Gastroesophageal sphincter (tissue), 4 donors: Measurements from ENCODE around the gene MYH6. TPM values are rescaled to one million over a fixed set of nuclear protein-coding genes. Genes with fewer than 3 reads are reported as not detected.

Experiments used
- ATAC-seq: fragments of 150-250 bp; one replicate; pipeline ENCODE4 v1.9.1; 2016; ENCODE audit warnings: mild to moderate bottlenecking, moderate library complexity
- H3K27ac ChIP-seq, 4 donors: fragments of 200-600 bp; sonication (generic) in 3 of 4; 1 replicate in 3 of 4; 2 replicates in 1 of 4; pipeline ENCODE4 v1.5.1; 2016 to 2019
- H3K27me3 ChIP-seq: fragments of 200-600 bp; sonication (generic); one replicate; pipeline ENCODE4 v1.5.1; 2019
- H3K36me3 ChIP-seq, 2 donors: fragments of 200-600 bp; sonication (generic); one replicate each; pipeline ENCODE4 v1.5.1; 2019; ENCODE audit warnings: control low read depth in 1 of 2
- H3K4me1 ChIP-seq, 3 donors: fragments of 200-600 bp; sonication (generic); 1 replicate in 2 of 3; 2 replicates in 1 of 3; pipeline ENCODE4 v1.5.1; 2016 to 2019; ENCODE audit warnings: control low read depth in 2 of 3
- H3K4me3 ChIP-seq, 2 donors: fragments of 200-600 bp; sonication (generic); one replicate each; pipeline ENCODE4 v1.5.1; 2019; ENCODE audit warnings: mild to moderate bottlenecking in 1 of 2, moderate library complexity in 1 of 2
- H3K9me3 ChIP-seq, 3 donors: fragments of 200-600 bp; sonication (generic); one replicate each; pipeline ENCODE4 v1.5.1; 2017 to 2019; ENCODE audit warnings: control low read depth in 2 of 3
- CTCF ChIP-seq, 4 experiments: fragments of 200-600 bp in 2 of 4; fragments of 450-650 bp in 2 of 4; sonication (generic) in 1 of 4; IDR thresholded peaks; one replicate each; pipeline ENCODE4 v1.5.1; 2017 to 2019; ENCODE audit warnings: antibody characterized with exemption in 4 of 4, mild to moderate bottlenecking in 2 of 4, moderate library complexity in 2 of 4
- EP300 ChIP-seq: sonication (generic); formaldehyde crosslinking; IDR thresholded peaks from one replicate; pipeline ENCODE4 v1.6.1; 2017; ENCODE audit warnings: antibody characterized with exemption, mild to moderate bottlenecking
- POLR2A ChIP-seq, 2 donors: fragments of 450-650 bp; IDR thresholded peaks; one replicate each; pipeline ENCODE4 v1.6.1; 2017; ENCODE audit warnings: antibody characterized with exemption in 2 of 2, mild to moderate bottlenecking in 2 of 2, moderate library complexity in 1 of 2
- POLR2AphosphoS5 ChIP-seq: sonication (generic); formaldehyde crosslinking; IDR thresholded peaks from one replicate; pipeline ENCODE4 v1.6.1; 2017; ENCODE audit warnings: antibody characterized with exemption
- WGBS, 2 donors: methylation state at CpG; one replicate each; pipeline ENCODE4 v1.1.5; 2018; ENCODE audit warnings: low coverage in 1 of 2; 5-methylcytosine and 5-hydroxymethylcytosine counted together
- small RNA-seq, 4 donors: library from RNA; depleted of rRNA; stranded (forward); fragments of <200 nt; gene quantifications; one replicate each; pipeline ENCODE3, GENCODE V24; 2016
- total RNA-seq, 4 donors: library from RNA; depleted of rRNA; stranded (reverse); fragments of >200 nt; gene quantifications; one replicate each; pipeline ENCODE4 v1.1.0, GENCODE V29; 2016

The MYH6 gene
- total RNA-seq, 4 donors from 2014 or later = not detected

GRCh38 chr14:23344481-23344880 lies 63.6 kb downstream of the MYH6 start:
- no peak for ATAC-seq
- H3K4me3 ChIP-seq = no peak overlapping the region
- H3K9me3 ChIP-seq = no peaks in the 10 kb centered on the region
- 43 to 82% methylated on average over 1 to 3 of the region's 3 CpGs for WGBS, 2 donors
- no peaks in the 10 kb centered on the region for H3K27me3 ChIP-seq
- H3K27ac ChIP-seq = no peak overlapping the region
- H3K36me3 ChIP-seq = peaks cover 0 to 21% of the 10 kb centered on the region in 2 donors
- H3K4me1 ChIP-seq = no peaks in the 10 kb centered on the region
- TF ChIP-seq POLR2A (IDR thresholded peaks at IDR 0.05) = no peak
- no peak for TF ChIP-seq EP300
- TF ChIP-seq POLR2AphosphoS5 = no peak
- no peak for TF ChIP-seq CTCF (IDR thresholded peaks at IDR 0.05)

- H3K27me3 ChIP-seq = no peaks in the 10 kb centered on the region
- H3K9me3 ChIP-seq = no peaks in the 10 kb centered on the region
- no peaks in the 10 kb centered on the region for H3K4me1 ChIP-seq
- H3K27ac ChIP-seq = no peak overlapping the region
- H3K4me3 ChIP-seq = no peak overlapping the region
- no peak for ATAC-seq
- H3K36me3 ChIP-seq = no peaks in the 10 kb centered on the region
- WGBS, 2 donors = 67 to 91% methylated on average over 1 of the region's 1 CpG
- TF ChIP-seq POLR2AphosphoS5 = no peak
- TF ChIP-seq CTCF (IDR thresholded peaks at IDR 0.05) = no peak
- no peak for TF ChIP-seq EP300
- no peak for TF ChIP-seq POLR2A (IDR thresholded peaks at IDR 0.05)
Observed at GRCh38 chr14:23339506-23340268, 68.4 kb downstream of the MYH6 start.

GRCh38 chr14:23335623-23336022 lies 72.5 kb downstream of the MYH6 start:
- WGBS, 2 donors = 76% methylated on average over 4 to 5 of the region's 5 CpGs

More at GRCh38 chr14:23335623-23336022, 72.5 kb downstream of the MYH6 start:
- Histone ChIP-seq H3K27ac (no peak overlapping the region), H3K4me1 (no peaks in the 10 kb centered on the region), H3K27me3 (no peaks in the 10 kb centered on the region), H3K36me3 (no peaks in the 10 kb centered on the region), H3K9me3 (no peaks in the 10 kb centered on the region), H3K4me3 (no peak overlapping the region)
- TF ChIP-seq POLR2A (IDR thresholded peaks at IDR 0.05) (no peak), EP300 (no peak), CTCF (IDR thresholded peaks at IDR 0.05) (no peak), POLR2AphosphoS5 (no peak)
- no peak for ATAC-seq

Small RNA genes lying within 50 kb of the gene (small RNA-seq; reads per million reads assigned to genes)
- gene MIR208A (0 reads per million in 4 donors), gene MIR208B (0 reads per million in 4 donors)

Other genes starting within 250 kb of the MYH6 start
- 10 to 100 TPM; 21.6 to 56.7 (median 32.2) TPM for gene SLC7A8, start 224.6 kb downstream of the MYH6 start, total RNA-seq
- gene RNF212B, start 170.3 kb downstream of the MYH6 start, total RNA-seq = not detected
- 10 to 100 TPM in 2 of 4 donors, 1 to 10 TPM in 2; 7.5 to 11.3 (median 9.4) TPM for gene HOMEZ, start 122.1 kb downstream of the MYH6 start, total RNA-seq
- 10 to 100 TPM in 1 of 4 donors, 1 to 10 TPM in 3; 4.4 to 14.0 (median 7.2) TPM for gene PPP1R3E, start 105.4 kb downstream of the MYH6 start, total RNA-seq
- 100 to 1,000 TPM in 3 of 4 donors, 10 to 100 TPM in 1; 99.1 to 157 (median 117) TPM for gene BCL2L2, start 101.4 kb downstream of the MYH6 start, total RNA-seq
- gene PABPN1, start 86.8 kb downstream of the MYH6 start, total RNA-seq = 10 to 100 TPM; 56.3 to 59.8 (median 57.5) TPM
- gene SLC22A17, start 55.4 kb downstream of the MYH6 start, total RNA-seq = 10 to 100 TPM; 22.7 to 36.4 (median 30.4) TPM
- gene EFS, start 43.1 kb downstream of the MYH6 start, total RNA-seq = 10 to 100 TPM; 10.6 to 22.6 (median 14.6) TPM
- not detected for gene IL25, start 35.5 kb downstream of the MYH6 start, total RNA-seq
- gene CMTM5, start 31.2 kb downstream of the MYH6 start, total RNA-seq = 1 to 10 TPM in 2 of 4 donors, under 1 TPM in 1, not detected in 1; 0.81 to 2.3 (median 1.2) TPM
- not detected for gene MYH7, start 27.4 kb upstream of the MYH6 start, total RNA-seq
- 10 to 100 TPM; 22.0 to 47.1 (median 38.1) TPM for gene NGDN, start 61.4 kb upstream of the MYH6 start, total RNA-seq
- 1 to 10 TPM in 2 of 4 donors, under 1 TPM in 2; 0.13 to 2.5 (median 1.2) TPM for gene ZFHX2, start 143.5 kb upstream of the MYH6 start, total RNA-seq
- gene THTPA, start 148.0 kb upstream of the MYH6 start, total RNA-seq = 10 to 100 TPM; 17.7 to 28.8 (median 21.3) TPM
- 10 to 100 TPM in 3 of 4 donors, 1 to 10 TPM in 1; 7.2 to 43.1 (median 21.9) TPM for gene AP1G2, start 159.5 kb upstream of the MYH6 start, total RNA-seq
- gene JPH4, start 170.5 kb upstream of the MYH6 start, total RNA-seq = 1 to 10 TPM in 3 of 4 donors, under 1 TPM in 1; 0.78 to 2.7 (median 1.5) TPM
- under 1 TPM in 1 of 4 donors, not detected in 3; 0.12 TPM for gene DHRS2, start 228.1 kb upstream of the MYH6 start, total RNA-seq